Gastroesophageal sphincter (tissue), 4 donors: ENCODE results near the gene MRPL23. TPM values are rescaled to one million over a fixed set of nuclear protein-coding genes. Genes with fewer than 3 reads are reported as not detected.

Source experiments
- ATAC-seq: fragments of 150-250 bp; one replicate; pipeline ENCODE4 v1.9.1; 2016; ENCODE audit warnings: mild to moderate bottlenecking, moderate library complexity
- H3K27ac ChIP-seq, 4 donors: fragments of 200-600 bp; sonication (generic) in 3 of 4; 1 replicate in 3 of 4; 2 replicates in 1 of 4; pipeline ENCODE4 v1.5.1; 2016 to 2019
- H3K27me3 ChIP-seq: fragments of 200-600 bp; sonication (generic); one replicate; pipeline ENCODE4 v1.5.1; 2019
- H3K36me3 ChIP-seq, 2 donors: fragments of 200-600 bp; sonication (generic); one replicate each; pipeline ENCODE4 v1.5.1; 2019; ENCODE audit warnings: control low read depth in 1 of 2
- H3K4me1 ChIP-seq, 3 donors: fragments of 200-600 bp; sonication (generic); 1 replicate in 2 of 3; 2 replicates in 1 of 3; pipeline ENCODE4 v1.5.1; 2016 to 2019; ENCODE audit warnings: control low read depth in 2 of 3
- H3K4me3 ChIP-seq, 2 donors: fragments of 200-600 bp; sonication (generic); one replicate each; pipeline ENCODE4 v1.5.1; 2019; ENCODE audit warnings: mild to moderate bottlenecking in 1 of 2, moderate library complexity in 1 of 2
- H3K9me3 ChIP-seq, 3 donors: fragments of 200-600 bp; sonication (generic); one replicate each; pipeline ENCODE4 v1.5.1; 2017 to 2019; ENCODE audit warnings: control low read depth in 2 of 3
- EP300 ChIP-seq: sonication (generic); formaldehyde crosslinking; IDR thresholded peaks from one replicate; pipeline ENCODE4 v1.6.1; 2017; ENCODE audit warnings: antibody characterized with exemption, mild to moderate bottlenecking
- POLR2A ChIP-seq, 2 donors: fragments of 450-650 bp; IDR thresholded peaks; one replicate each; pipeline ENCODE4 v1.6.1; 2017; ENCODE audit warnings: antibody characterized with exemption in 2 of 2, mild to moderate bottlenecking in 2 of 2, moderate library complexity in 1 of 2
- POLR2AphosphoS5 ChIP-seq: sonication (generic); formaldehyde crosslinking; IDR thresholded peaks from one replicate; pipeline ENCODE4 v1.6.1; 2017; ENCODE audit warnings: antibody characterized with exemption
- WGBS, 2 donors: methylation state at CpG; one replicate each; pipeline ENCODE4 v1.1.5; 2018; ENCODE audit warnings: low coverage in 1 of 2; 5-methylcytosine and 5-hydroxymethylcytosine counted together
- total RNA-seq, 4 donors: library from RNA; depleted of rRNA; stranded (reverse); fragments of >200 nt; gene quantifications; one replicate each; pipeline ENCODE4 v1.1.0, GENCODE V29; 2016
- TF ChIP-seq, protein P1 (sequence below), 4 experiments: fragments of 200-600 bp in 2 of 4; fragments of 450-650 bp in 2 of 4; sonication (generic) in 1 of 4; IDR thresholded peaks; one replicate each; pipeline ENCODE4 v1.5.1; 2017 to 2019; ENCODE audit warnings: antibody characterized with exemption in 4 of 4, mild to moderate bottlenecking in 2 of 4, moderate library complexity in 2 of 4

MRPL23 gene
- total RNA-seq, 4 donors from 2014 or later: 87.0 to 132 (median 106) TPM

DNA sequence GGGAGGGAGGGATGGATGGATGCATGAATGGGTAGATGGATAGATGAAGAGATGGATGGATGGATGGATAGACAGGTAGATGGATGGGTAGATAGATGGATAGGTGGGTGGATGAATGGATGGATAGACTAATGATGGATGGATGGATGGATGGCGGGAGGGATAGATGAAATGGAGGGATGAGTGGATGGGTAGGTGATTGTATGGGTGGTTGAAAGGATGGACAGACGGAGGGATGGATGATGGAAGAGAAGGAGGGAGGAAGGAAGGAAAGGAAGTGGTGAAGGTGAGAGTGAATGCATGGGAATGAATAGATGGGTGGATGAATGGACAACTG lies 31.4 kb upstream of the MRPL23 start:
- peaks cover 0 to 4% (median 2%) of the 10 kb centered on the region in 3 donors for H3K4me1 ChIP-seq
- H3K36me3 ChIP-seq: no peaks in the 10 kb centered on the region
- peaks cover 6% of the 10 kb centered on the region for H3K27me3 ChIP-seq
- no peak overlapping the region for H3K27ac ChIP-seq
- H3K9me3 ChIP-seq: no peaks in the 10 kb centered on the region
- ATAC-seq: no peak
- no peak for TF ChIP-seq POLR2AphosphoS5
- no peak for TF ChIP-seq POLR2A (IDR thresholded peaks at IDR 0.05)
- TF ChIP-seq, protein P1, sequence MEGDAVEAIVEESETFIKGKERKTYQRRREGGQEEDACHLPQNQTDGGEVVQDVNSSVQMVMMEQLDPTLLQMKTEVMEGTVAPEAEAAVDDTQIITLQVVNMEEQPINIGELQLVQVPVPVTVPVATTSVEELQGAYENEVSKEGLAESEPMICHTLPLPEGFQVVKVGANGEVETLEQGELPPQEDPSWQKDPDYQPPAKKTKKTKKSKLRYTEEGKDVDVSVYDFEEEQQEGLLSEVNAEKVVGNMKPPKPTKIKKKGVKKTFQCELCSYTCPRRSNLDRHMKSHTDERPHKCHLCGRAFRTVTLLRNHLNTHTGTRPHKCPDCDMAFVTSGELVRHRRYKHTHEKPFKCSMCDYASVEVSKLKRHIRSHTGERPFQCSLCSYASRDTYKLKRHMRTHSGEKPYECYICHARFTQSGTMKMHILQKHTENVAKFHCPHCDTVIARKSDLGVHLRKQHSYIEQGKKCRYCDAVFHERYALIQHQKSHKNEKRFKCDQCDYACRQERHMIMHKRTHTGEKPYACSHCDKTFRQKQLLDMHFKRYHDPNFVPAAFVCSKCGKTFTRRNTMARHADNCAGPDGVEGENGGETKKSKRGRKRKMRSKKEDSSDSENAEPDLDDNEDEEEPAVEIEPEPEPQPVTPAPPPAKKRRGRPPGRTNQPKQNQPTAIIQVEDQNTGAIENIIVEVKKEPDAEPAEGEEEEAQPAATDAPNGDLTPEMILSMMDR (IDR thresholded peaks at IDR 0.05): no peak
- no peak for TF ChIP-seq EP300
- H3K4me3 ChIP-seq: no peak overlapping the region
- 74 to 87% methylated on average over 2 of the region's 2 CpGs for WGBS, 2 donors

DNA sequence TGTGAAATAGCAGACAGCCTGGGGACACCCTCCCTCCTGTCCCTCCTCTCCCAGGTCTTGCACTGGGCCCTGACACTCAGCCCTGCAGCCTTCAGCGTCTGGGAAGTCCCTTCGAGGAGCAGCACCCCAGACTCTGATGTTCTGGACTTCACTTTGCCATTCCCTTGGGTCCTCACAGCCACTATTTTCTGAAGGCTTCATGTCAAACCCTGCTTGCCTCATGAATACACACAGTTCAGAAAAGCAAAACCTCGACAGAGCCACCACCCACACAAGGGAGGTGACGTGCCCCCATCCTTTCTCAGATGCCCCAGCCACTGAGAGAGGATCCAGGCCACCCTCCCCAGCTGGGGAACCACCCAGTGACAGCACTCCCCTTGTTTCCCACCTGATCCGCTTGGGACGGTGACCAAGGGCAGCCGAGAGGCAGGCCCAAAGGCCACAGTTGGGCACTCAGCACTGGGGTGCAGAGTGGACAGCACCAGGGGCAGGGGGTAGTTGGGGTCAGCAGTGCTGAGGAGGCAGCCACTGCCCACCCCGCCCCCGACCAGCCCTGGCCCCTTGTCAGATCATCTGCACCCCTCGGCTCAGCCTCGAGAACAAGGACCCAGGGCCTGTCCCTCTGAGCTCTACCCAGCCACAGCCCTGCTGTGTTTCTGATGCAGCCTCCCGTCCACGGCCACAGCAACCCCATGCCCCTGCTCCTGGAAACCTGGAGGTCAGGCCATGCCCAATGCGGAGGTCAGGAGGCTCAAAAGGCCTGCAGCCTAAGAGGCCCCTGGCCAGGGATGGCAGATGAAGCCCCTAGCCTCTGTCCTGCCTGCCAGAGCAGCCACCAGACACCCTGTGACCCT lies 30.8 kb upstream of the MRPL23 start:
- WGBS, 2 donors: 63% methylated on average over 2 of the region's 14 CpGs; no CpG with 5 or more reads in 1 of the 2 donors
- no peak for ATAC-seq
- TF ChIP-seq, protein P1 (IDR thresholded peaks at IDR 0.05): no peak
- no peak for TF ChIP-seq POLR2AphosphoS5
- TF ChIP-seq POLR2A (IDR thresholded peaks at IDR 0.05): no peak
- TF ChIP-seq EP300: no peak
- Histone ChIP-seq H3K9me3 (no peaks in the 10 kb centered on the region), H3K27me3 (peaks cover 8% of the 10 kb centered on the region), H3K4me1 (peaks cover 0 to 10% (median 8%) of the 10 kb centered on the region in 3 donors), H3K27ac (peak overlapping the region in 1 of 4 donors; percentile 40), H3K36me3 (no peaks in the 10 kb centered on the region), H3K4me3 (no peak overlapping the region)

DNA sequence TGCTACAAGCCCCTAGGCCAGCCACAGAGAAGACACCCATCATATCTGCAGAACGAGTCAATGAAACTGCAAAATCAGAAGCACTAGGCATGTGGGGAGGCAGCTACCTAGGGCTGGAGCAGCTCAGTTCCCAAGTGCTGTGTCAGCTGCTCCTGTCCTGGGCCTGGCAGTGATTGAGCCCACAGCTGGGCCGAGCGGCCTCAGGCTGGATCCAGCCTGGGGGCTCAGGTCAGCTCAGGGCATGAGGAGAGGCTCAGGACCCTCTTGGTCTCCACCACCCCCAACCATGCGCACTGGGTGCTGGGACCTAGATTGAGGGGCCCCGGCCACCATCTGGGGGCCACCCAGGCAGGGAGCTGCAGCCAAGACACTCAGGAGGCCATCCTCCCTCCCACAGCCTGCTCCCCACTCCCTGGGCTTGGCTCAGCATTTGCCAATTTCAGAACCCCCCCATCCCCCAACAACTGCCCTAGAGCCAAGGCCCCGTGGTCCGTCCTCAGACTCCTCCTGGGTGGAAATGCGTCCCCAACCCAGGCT lies 30.1 kb upstream of the MRPL23 start:
- ATAC-seq: no peak
- Histone ChIP-seq H3K9me3 (no peaks in the 10 kb centered on the region), H3K4me1 (peaks cover 0 to 15% (median 14%) of the 10 kb centered on the region in 3 donors), H3K4me3 (no peak overlapping the region), H3K36me3 (no peaks in the 10 kb centered on the region), H3K27me3 (peaks cover 8% of the 10 kb centered on the region), H3K27ac (peak overlapping the region in 1 of 4 donors; percentile 40)
- TF ChIP-seq EP300: no peak
- TF ChIP-seq POLR2AphosphoS5: no peak
- TF ChIP-seq, protein P1 (IDR thresholded peaks at IDR 0.05): no peak
- no peak for TF ChIP-seq POLR2A (IDR thresholded peaks at IDR 0.05)
- no CpG with 5 or more reads among the region's 8 CpGs for WGBS, 2 donors

DNA sequence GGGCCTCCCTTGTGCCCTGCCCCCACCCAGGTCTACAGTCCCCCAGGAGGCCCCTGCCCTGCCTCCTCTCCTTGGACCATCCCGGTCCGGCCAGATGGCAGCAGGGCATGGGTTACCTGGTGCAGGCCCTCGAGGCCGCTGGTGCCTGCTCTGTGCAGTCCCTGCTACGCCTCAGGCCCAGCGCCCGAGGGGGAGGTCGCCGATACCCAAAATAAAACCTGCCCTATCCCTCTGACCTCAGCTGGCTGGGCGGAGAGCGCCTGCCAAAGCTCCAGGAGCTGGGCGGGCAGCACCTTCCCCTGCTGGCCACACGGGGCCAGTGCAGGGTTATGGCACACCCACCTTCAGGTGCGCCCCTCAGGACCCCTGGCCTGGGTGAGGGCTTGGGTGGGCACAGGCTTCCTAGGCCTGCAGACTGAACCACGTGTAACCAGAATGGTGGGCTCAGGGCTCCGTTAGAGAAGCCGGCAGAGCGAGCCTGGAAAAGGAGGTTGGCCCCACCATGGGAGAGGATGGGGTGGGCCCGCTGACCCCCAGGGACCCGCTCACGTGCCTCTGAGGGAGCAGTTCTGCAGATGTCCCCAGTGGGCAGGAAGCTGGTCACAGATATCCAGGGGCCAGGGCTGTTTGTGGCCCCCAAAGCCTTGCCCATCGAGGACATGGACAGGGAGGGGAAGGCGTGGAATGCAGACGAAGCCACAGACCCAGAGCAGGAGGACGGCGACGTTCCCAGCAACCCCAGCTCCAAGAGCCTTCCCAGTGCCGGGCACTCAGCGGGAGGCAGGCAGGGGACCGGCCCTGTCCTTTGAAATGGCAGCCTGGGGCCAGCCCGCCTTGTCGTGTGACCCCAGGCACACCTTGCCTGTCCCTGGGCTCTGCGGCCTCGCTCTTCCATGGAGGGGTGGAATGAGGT lies 29.4 kb upstream of the MRPL23 start:
- Histone ChIP-seq H3K4me1 (peaks cover 0 to 22% (median 20%) of the 10 kb centered on the region in 3 donors), H3K27ac (peak overlapping the region in 1 of 4 donors; percentile 75)

More for the DNA sequence above, 29.4 kb upstream of the MRPL23 start:
- ATAC-seq: no peak
- no peak for TF ChIP-seq POLR2A (IDR thresholded peaks at IDR 0.05)
- TF ChIP-seq, protein P1 (IDR thresholded peaks at IDR 0.05): peak in 3 of 4 experiments; percentile 11 to 43 (median 28)
- H3K4me3 ChIP-seq: no peak overlapping the region
- H3K27me3 ChIP-seq: peaks cover 8% of the 10 kb centered on the region
- 85% methylated on average over 5 of the region's 34 CpGs; no CpG with 5 or more reads in 1 of the 2 donors for WGBS, 2 donors
- no peaks in the 10 kb centered on the region for H3K9me3 ChIP-seq
- H3K36me3 ChIP-seq: no peaks in the 10 kb centered on the region
